Stimulated activated CD4-positive, alpha-beta T cell treated with anti-CD3 and anti-CD28 coated beads, Interleukin-4, amount 100 ng/mL, for 48 hours (primary cell): Measurements from ENCODE around the gene ATF7IP.
"Not testable (repeated sequence)": the region's sequence is repeated elsewhere in the genome, so short reads cannot be mapped to it uniquely, and the experiment has no call there.

Experiments used
- DNase-seq, 2 donors: peaks; one replicate each; pipeline ENCODE4 v3.0.0-alpha.2; 2020; ENCODE audit warnings: low read depth in 2 of 2

ATF7IP gene, protein sequence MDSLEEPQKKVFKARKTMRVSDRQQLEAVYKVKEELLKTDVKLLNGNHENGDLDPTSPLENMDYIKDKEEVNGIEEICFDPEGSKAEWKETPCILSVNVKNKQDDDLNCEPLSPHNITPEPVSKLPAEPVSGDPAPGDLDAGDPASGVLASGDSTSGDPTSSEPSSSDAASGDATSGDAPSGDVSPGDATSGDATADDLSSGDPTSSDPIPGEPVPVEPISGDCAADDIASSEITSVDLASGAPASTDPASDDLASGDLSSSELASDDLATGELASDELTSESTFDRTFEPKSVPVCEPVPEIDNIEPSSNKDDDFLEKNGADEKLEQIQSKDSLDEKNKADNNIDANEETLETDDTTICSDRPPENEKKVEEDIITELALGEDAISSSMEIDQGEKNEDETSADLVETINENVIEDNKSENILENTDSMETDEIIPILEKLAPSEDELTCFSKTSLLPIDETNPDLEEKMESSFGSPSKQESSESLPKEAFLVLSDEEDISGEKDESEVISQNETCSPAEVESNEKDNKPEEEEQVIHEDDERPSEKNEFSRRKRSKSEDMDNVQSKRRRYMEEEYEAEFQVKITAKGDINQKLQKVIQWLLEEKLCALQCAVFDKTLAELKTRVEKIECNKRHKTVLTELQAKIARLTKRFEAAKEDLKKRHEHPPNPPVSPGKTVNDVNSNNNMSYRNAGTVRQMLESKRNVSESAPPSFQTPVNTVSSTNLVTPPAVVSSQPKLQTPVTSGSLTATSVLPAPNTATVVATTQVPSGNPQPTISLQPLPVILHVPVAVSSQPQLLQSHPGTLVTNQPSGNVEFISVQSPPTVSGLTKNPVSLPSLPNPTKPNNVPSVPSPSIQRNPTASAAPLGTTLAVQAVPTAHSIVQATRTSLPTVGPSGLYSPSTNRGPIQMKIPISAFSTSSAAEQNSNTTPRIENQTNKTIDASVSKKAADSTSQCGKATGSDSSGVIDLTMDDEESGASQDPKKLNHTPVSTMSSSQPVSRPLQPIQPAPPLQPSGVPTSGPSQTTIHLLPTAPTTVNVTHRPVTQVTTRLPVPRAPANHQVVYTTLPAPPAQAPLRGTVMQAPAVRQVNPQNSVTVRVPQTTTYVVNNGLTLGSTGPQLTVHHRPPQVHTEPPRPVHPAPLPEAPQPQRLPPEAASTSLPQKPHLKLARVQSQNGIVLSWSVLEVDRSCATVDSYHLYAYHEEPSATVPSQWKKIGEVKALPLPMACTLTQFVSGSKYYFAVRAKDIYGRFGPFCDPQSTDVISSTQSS

DNA sequence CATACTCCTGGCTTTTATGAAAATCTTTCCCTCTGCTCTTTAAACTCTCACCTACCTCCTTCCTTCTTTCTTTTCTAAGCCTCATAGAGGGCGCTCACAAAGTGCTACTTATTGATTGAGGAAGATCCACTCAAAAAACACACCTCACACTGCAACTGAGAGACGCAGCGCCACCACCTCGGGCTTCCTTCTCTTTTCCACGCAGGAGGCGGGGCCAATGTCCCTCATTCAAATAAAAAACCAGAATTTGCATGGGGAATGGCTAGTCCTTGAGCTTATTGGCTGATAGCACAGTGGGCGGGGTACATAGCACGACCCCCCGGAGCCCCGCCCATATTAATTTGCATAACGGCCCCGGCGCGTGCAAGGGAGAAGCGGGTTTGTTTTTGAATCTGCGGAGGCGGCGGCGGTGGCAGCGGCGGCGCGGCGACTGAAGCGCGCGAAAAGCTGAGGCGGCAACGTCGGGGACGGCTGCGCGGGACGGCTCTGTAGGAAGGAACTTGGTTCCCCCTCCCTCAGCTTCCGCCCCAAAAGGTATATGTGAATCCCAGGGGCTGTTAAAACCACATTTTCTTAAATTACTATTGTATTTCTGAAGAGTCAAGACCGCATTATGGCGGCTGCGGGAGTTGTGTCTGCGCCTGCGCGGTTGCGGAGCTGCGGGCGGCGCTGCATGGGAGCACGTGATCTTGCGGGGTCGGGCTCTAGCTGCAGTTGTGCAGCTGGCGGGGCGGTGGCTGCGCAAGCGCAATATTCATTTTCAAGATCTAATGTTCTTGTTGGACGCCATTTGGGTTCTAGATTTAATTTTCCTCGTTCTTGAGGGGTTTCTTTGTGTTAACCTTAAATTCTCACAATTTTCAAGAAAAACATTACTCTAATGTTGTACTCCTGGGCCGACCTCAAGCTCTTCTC lies at the start of gene ATF7IP:
Gene ATF7IP, plus strand, starts transcription at position 389 of the 915 bp plus-strand sequence. CDS start 58,234 bp downstream, outside the sequence.
- DNase-seq = peak; percentile 89 to 92

DNA sequence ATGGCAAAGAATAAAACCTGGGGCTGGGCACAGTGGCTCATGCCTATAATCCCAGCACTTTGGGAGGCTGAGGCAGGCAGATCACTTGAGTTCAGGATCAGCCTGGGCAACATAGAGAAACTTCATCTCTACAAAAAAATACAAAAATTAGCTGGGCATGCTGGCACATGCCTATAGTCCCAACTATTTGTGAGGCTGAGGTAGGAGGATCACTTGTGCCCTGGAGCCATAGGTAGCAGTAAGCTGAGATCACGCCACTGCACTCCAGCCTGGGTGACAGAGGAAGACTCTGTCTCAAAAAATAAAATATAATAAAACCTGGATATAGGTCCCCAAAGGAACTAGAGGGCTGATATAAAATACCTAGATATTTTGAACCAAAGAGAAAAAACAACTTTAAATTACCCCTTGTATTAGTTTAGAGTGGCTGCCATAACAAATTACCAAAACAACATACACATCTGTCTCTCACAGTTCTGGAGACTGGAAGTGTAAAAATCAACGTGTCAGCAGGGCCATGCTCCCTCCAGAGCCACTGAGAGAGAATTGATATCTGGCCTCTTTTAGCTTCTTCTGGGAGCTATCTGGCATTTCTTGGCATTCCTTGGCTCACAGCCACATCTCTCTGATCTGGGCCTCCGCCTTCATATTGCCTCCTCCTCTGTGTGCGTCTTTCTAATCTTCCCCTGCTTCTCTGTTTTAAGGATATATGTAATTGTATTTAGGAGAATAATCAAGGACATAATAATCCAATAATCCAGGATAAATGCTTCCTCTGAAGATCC lies 47.9 kb upstream of the ATF7IP start:
- DNase-seq = no peak

DNA sequence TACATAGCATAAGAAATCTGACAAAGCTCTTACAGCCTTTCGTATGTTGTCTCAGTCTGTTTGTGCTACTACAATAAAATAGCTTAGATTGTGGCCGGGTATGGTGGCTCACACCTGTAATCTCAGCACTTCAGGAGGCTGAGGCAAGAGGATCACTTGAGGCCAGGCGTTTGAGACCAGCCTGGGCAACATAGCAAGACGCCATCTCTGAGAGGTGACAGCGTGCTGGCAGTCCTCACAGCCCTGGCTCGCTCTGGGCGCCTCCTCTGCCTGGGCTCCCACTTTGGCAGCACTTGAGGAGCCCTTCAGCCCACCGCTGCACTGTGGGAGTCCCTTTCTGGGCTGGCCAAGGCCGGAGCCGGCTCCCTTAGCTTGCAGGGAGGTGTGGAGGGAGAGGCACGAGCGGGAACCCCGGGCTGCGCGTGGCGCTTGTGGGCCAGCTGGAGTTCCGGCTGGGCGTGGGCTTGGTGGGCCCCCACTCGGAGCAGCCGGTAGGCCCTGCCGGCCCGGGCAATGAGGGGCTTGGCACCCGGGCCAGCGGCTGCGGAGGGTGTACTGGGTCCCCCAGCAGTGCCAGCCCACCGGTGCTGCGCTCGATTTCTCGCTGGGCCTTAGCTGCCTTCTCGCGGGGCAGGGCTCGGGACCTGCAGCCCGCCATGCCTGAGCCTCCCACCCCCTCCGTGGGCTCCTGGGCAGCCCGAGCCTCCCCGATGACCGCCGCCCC lies 45.6 kb upstream of the ATF7IP start:
- not testable (repeated sequence) for DNase-seq

DNA sequence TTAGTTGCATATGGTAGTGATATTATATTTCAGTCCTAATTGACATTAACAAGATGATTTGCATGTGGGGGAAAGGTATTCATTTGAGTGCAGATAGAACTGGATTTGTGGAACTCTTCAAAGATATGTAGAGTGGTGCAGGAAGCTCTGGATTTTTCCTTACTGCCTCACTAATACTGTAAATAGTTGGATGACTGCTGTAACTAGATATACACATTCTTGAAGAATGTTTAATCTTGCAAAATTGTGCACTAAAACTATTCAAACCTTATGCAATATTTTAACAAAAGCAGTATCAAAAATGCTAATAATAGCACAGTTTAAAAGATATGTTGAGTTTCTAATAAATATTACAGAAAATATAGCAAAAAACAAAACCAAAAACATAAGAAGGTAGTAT lies 43.1 kb upstream of the ATF7IP start:
- DNase-seq = no peak

DNA sequence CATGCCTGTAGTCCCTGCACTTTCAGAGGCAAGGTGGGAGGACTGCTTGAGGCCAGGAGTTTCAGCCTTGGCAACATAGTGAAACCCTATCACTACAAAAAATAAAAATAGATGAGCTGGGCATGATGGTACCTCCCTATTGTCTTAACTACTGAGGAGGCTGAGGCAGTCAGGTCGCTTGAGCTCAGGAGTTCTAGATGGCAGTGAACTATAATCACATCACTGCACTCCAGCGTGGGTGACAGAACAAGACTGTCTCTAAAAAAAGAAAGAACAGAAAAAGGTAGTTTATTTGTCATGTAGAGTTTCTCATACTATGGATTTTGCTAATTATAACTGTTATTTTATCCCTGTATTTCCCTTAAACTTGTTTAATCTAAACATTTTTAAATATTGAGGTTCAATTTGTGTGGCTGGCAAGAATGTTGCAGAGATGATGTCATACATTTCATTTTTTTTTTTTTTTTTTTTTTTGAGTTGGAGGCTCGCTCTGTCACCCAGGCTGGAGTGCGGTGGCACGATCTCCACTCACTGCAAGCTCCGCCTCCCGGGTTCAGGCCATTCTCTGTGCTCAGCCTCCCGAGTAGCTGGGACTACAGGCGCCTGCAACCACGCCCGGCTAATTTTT lies 39.7 kb upstream of the ATF7IP start:
- no peak for DNase-seq

DNA sequence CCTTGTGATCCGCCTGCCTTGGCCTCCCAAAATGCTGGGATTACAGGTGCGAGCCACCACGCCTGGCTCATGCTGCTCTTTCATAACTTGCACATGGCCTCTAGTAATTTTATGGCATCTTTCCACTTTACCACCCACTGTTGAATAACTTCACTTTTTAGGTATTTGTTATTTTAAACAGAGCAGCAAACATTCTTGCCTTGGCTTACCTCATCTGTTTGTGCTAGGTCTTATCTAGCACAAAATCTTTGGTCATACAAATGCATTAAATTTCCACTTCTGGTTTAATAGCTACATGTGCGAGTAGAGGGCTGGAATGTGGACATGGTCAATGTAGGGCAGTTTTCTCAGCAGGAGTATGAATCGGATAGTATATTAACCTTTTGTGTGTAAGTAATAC lies 38.8 kb upstream of the ATF7IP start:
- DNase-seq = no peak

DNA sequence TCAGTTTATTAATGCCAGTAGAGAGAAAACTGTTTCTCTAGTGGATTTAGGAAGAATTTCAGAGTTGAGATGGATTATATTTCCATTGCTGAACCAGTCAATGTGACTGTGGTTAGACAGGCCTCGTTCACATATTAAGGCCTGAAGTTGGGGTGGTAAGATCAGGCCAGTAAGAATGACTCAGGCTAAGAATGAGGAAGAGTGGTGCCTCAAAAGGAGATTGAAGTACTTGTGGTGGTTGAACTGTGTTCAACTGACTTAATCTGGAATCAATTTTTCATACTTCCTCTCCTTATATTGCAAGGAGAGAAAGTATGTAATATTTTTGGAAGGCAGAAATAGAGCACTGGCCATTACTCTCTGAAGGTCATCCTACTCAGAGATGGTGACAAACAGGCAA lies 37.8 kb upstream of the ATF7IP start:
- DNase-seq = no peak

DNA sequence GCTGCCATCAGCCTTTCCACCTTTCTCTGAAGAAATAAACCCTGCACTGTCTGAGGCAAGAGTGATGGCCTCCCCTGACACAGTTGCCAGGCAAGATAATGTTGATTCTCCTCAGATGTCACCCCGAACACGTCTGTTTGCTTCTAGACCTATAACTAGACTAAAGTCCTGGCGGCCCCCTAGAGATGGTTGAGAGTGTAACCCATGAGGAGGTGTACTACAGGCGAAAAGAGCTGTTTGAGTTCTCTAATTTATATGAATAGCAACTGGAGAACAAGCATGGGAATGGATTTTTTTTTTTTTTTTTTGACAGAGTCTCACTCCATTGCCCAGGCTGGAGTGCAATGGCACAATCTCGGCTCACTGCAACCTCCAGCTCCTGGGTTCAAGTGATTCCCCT lies 33.0 kb upstream of the ATF7IP start:
- DNase-seq = no peak

DNA sequence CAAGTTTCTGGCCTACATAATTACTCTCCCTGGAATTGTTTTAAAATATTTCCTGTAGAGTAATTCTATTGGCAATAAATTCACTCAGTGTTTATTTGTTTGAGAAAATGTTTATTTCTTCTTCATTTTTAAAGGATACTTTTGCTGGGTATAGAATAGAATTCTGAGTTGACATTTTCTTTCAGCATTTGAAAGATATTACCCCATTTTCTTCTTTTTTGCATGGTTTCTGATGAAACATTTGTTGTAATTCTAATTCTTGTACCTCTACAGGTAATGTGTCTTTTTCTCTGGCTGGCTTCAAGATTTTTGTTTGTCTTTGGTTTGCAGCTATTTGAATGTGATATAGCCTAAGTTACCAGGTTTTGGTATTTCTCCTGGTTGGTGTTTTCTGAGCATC lies 25.1 kb upstream of the ATF7IP start:
- DNase-seq = no peak

DNA sequence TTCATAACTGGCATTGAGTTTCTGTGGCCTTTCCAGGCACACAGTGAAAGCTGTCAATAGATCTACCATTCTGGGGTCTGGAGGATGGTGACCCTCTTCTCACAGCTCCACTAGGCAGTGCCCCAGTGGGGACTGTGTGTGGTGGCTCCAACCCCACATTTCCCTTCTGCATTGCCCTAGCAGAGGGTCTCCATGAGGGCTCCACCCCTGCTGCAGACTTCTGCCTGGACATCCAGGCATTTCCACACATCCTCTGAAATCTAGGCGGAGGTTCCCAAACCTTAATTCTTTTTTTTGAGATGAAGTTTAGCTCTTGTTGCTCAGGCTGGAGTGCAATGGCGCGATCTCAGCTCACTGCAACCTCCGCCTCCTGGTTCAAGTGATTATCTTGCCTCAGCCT lies 14.0 kb upstream of the ATF7IP start:
- not testable (repeated sequence) for DNase-seq

DNA sequence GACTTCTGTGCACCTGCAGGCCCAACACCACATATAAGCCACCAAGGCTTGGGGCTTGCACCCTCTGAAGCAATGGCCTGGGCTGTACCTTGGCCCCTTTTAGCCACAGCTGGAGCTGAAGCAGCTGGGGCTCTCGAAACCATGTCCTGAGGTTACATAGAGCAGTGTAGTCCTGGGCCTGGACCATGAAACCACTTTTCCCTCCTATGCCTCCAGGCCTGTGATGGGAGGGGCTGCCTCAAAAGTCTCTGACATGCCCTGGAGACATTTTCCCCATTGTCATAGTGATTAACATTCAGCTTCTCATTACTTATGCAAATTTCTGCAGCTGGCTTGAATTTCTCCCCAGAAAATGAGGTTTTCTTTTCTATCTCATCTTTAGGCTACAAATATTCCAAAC lies 13.4 kb upstream of the ATF7IP start:
- not testable (repeated sequence) for DNase-seq

DNA sequence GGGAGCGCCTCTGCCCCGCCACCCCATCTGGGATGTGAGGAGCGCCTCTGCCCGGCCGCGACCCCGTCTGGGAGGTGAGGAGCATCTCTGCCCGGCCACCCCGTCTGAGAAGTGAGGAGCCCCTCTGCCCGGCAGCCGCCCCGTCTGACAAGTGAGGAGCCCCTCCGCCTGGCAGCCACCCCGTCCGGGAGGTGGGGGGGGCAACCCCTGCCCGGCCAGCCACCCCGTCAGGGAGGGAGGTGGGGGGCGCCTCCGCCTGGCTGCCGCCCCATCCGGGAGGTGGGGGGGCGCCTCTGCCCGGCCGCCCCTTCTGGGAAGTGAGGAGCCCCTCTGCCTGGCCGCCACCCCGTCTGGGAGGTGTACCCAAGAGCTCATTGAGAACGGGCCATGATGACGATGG lies 10.8 kb upstream of the ATF7IP start:
- DNase-seq = not testable (repeated sequence)

DNA sequence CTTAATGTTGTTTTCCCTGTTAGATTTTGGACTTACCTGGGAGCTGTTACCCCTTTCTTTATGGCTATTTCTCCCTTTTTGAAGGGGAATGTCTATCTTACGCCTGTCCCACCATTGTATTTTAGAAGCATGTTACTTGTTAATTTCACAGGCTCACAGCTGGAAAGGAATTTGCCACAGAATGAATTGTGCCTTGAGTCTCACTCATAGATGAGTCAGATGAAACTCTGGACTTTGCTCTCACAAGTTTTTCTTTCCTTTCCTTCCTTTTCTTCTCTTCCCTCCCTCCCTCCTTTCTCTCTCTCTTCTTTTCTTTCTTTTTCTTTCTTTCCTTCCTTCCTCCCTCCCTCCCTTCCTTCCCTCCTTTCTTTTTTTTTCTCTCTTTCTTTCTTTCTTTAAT lies 9.3 kb upstream of the ATF7IP start:
- DNase-seq = no peak

DNA sequence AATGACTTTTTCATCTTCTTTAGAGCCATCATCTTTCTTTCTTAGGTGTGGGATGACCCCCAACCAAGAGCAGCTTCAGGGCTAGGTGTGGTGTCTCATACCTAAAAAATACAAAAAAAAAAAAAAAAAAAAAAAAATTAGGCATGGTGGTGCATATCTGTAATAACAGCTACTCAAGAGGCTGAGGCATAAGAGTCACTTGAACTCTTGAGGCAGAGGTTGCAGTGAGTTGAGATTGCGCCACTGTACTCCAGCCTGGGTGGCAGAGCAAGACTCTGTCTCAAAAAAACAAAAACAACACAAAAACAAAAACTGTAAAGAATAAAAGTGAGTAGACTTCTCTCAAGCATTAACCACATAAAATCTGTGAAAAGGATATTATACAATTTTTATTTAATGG lies 8.0 kb upstream of the ATF7IP start:
- no peak for DNase-seq

DNA sequence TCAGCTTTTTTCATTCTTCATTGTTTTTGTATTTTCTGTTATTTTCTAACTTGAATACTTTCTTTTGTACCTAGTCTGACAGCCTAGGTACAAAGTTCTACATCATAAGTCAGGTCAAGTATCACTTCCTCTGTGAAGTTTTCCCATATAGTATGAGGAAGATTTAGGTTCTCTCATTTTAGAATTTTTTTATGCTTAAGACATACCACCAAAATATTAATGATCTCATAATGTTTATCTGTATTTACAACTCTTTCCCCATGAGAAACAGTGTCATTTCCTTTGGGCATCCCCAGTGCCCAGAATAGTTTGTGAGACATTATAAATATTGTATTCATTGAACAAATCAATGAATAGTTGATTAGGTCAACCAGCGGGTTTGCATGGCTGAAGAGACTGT lies 3.1 kb upstream of the ATF7IP start:
- DNase-seq = no peak

DNA sequence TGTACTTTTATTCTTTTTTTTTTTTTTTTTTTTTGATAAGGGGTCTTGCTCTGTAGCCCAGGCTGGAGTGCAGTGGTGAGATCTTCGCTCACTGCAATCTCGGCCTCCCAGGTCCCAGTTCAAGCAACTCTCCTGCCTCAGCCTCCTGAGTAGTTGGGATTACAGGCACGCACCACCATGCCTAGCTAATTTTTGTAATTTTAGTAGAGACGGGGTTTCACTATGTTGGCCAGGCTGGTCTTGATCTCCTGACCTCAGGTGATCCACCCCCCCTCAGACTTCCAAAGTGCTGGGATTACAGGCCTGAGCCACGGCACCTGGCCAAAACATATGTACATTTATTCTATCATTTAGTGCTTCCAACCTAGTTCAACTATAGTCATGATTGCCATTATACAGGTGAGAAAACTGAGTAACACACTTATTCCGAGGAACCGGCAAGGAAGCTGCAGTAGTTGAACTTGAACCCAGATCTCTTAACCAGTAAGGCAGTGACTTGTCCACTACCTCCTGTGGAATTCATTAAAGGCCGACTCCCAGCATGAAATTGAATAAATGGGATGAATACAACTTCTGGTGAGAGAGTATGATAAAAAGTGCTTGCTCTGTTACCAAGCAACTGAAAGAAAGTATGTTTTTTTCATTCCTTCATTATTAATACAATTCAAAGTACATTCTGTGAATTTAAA lies 755 bp upstream of the ATF7IP start:
- no peak for DNase-seq

DNA sequence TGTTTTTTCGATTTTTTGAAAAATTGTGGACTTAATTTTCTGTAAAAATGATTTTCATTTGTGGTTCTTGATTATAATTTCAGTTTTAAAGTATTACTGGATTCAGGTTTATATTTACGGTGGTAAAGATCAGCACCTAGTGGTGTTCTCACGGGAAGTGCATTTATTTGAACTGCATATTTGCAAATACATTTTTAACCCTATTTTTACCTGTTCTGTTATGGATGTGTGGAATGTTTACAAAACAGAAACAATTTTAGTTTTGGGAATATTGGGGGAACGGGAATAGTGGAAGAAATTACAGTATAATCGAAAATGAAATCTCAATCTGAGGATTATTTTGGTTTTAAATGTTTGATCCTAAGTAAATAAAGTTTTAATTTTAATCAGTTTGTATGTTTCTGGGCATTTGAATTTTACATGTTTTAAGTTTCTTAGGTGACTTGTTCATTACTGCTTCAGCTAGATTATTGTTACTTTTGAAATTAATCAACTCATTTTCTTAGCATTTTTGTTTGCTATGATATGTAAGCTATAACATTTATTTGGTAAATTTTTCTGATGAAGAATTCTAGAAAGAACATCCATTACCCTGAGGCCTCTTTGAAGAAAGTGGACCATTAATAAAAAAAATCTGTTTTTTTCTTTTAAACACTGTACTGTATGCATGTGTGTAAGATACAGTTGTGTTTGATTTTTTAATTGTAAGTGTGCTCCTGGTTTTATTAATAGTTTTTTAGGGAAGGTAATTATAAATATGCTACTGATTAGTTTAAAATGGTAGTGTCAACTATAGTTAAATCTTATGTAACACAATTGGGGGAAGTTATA lies 942 bp downstream of the ATF7IP start:
- no peak for DNase-seq
